GM23338 (cell line): ENCODE measurements around the gene PDIA4. TPM values are rescaled to one million over a fixed set of nuclear protein-coding genes. Genes with fewer than 3 reads are reported as not detected.

ENCODE experiments used
- ATAC-seq: fragments of 200-7000 bp; cut with Tn5 transposase; 3 replicates; pipeline ENCODE4 v1.9.1; 2020
- DNase-seq: peaks from one replicate; pipeline ENCODE4 v3.0.0-alpha.2; 2015; ENCODE audit warnings: low spot score
- H2AFZ ChIP-seq: fragments of 200-600 bp; sonication (generic); 2 replicates; pipeline ENCODE4 v1.8.0; 2016; ENCODE audit warnings: antibody characterized with exemption, mild to moderate bottlenecking, moderate library complexity
- H3F3A ChIP-seq: fragments of 200-600 bp; sonication (generic); replicated peaks from 2 replicates; pipeline ENCODE4 v1.8.0; 2017; ENCODE audit warnings: antibody characterized with exemption, mixed run types, low read depth
- H3K27ac ChIP-seq: fragments of 200-600 bp; sonication (generic); 2 replicates; pipeline ENCODE4 v1.6.1; 2016; ENCODE audit warnings: low read depth
- H3K27me3 ChIP-seq: fragments of 200-600 bp; sonication (generic); 2 replicates; pipeline ENCODE4 v1.8.0; 2016; ENCODE audit warnings: mild to moderate bottlenecking, mixed run types, moderate library complexity; ENCODE audit not compliant: insufficient read depth
- H3K36me3 ChIP-seq: fragments of 200-600 bp; sonication (generic); 2 replicates; pipeline ENCODE4 v1.8.0; 2016; ENCODE audit warnings: mild to moderate bottlenecking; ENCODE audit not compliant: insufficient read depth
- H3K4me1 ChIP-seq: fragments of 200-600 bp; sonication (generic); 2 replicates; pipeline ENCODE4 v1.8.0; 2016; ENCODE audit warnings: mild to moderate bottlenecking, moderate library complexity; ENCODE audit not compliant: insufficient read depth
- H3K4me2 ChIP-seq: fragments of 200-600 bp; sonication (generic); 2 replicates; pipeline ENCODE4 v1.7.1; 2017; ENCODE audit warnings: mixed run types
- H3K4me3 ChIP-seq: fragments of 200-600 bp; sonication (generic); 2 replicates; pipeline ENCODE4 v1.6.1; 2016; ENCODE audit warnings: mixed run types
- H3K79me2 ChIP-seq: fragments of 200-600 bp; sonication (generic); replicated peaks from 2 replicates; pipeline ENCODE4 v1.8.0; 2017; ENCODE audit warnings: mild to moderate bottlenecking; ENCODE audit not compliant: insufficient read depth
- H3K9me2 ChIP-seq: fragments of 200-600 bp; sonication (generic); 2 replicates; pipeline ENCODE4 v1.8.0; 2017; ENCODE audit not compliant: insufficient read depth
- H4K20me1 ChIP-seq: fragments of 200-600 bp; sonication (generic); replicated peaks from 2 replicates; pipeline ENCODE4 v1.8.0; 2017; ENCODE audit warnings: mild to moderate bottlenecking; ENCODE audit not compliant: insufficient read depth
- H3K27ac Mint-ChIP-seq: 2 replicates; pipeline ENCODE4 v1.8.0; 2020; ENCODE audit warnings: inconsistent platforms, mild to moderate bottlenecking, moderate library complexity, mixed read lengths
- H3K27me3 Mint-ChIP-seq: 3 replicates; pipeline ENCODE4 v1.8.0; 2022; ENCODE audit warnings: low read depth, mild to moderate bottlenecking, moderate library complexity, mixed read lengths, inconsistent platforms; ENCODE audit not compliant: insufficient read depth, poor library complexity
- H3K36me3 Mint-ChIP-seq: 3 replicates; pipeline ENCODE4 v1.8.0; 2021; ENCODE audit warnings: low read depth, mild to moderate bottlenecking, inconsistent platforms, moderate library complexity, mixed read lengths
- H3K4me1 Mint-ChIP-seq: 3 replicates; pipeline ENCODE4 v1.8.0; 2020; ENCODE audit warnings: mild to moderate bottlenecking, inconsistent platforms, mixed read lengths
- H3K4me3 Mint-ChIP-seq: 3 replicates; pipeline ENCODE4 v1.8.0; 2021; ENCODE audit warnings: moderate library complexity, mild to moderate bottlenecking, inconsistent platforms, mixed read lengths
- H3K9me3 Mint-ChIP-seq: 3 replicates; pipeline ENCODE4 v1.8.0; 2020; ENCODE audit warnings: moderate library complexity, mild to moderate bottlenecking, inconsistent platforms, mixed read lengths
- EZH2 ChIP-seq: fragments of 200-600 bp; sonication (generic); IDR thresholded peaks from one replicate; pipeline ENCODE4 v1.8.0; 2017; ENCODE audit warnings: antibody characterized with exemption, mild to moderate bottlenecking, low read depth; ENCODE audit not compliant: unreplicated experiment
- EZH2phosphoT487 ChIP-seq: fragments of 200-600 bp; sonication (generic); IDR thresholded peaks from one replicate; pipeline ENCODE4 v1.8.1; 2018; ENCODE audit warnings: antibody characterized with exemption; ENCODE audit not compliant: unreplicated experiment
- JUNB ChIP-seq: IDR thresholded peaks from one replicate; pipeline ENCODE4 v1.6.1; 2016; ENCODE audit warnings: antibody characterized with exemption; ENCODE audit not compliant: unreplicated experiment
- POLR2AphosphoS5 ChIP-seq: IDR thresholded peaks from 2 replicates; pipeline ENCODE4 v1.6.1; 2016; ENCODE audit warnings: antibody characterized with exemption, low read depth
- STAT1 ChIP-seq: IDR thresholded peaks from one replicate; pipeline ENCODE4 v1.6.1; 2016; ENCODE audit warnings: antibody characterized with exemption; ENCODE audit not compliant: unreplicated experiment
- ZNF114 ChIP-seq: fragments of 250-450 bp; sonication (Bioruptor Pico); IDR thresholded peaks from 2 replicates; pipeline ENCODE4 v1.5.0; 2020; ENCODE audit warnings: mild to moderate bottlenecking, moderate library complexity
- polyA plus RNA-seq: library from polyadenylated mRNA; unstranded; fragments of >200 nt; fragmentation: Nextera tagmentation; extraction: Ambion mirVana; gene quantifications from 2 replicates; pipeline ENCODE4 v1.2.1, GENCODE V29; 2016
- total RNA-seq: library from RNA; depleted of rRNA; stranded (reverse); fragments of >200 nt; shearing (Covaris generic); gene quantifications from 2 replicates; pipeline ENCODE4 v1.2.3, GENCODE V29; 2014
- TF ChIP-seq, protein P1 (sequence below): IDR thresholded peaks from one replicate; pipeline ENCODE4 v1.6.1; 2018; ENCODE audit warnings: antibody characterized with exemption; ENCODE audit not compliant: unreplicated experiment
- TF ChIP-seq, protein P2 (sequence below), 2 experiments: fragments of 200-600 bp in 1 of 2; sonication (generic) in 1 of 2; conservative IDR thresholded peaks; 2 replicates each; pipeline versions ENCODE4 v1.5.1 to v1.6.1; 2016 to 2017; ENCODE audit warnings: antibody characterized with exemption in 2 of 2, low read depth in 2 of 2, mild to moderate bottlenecking in 2 of 2, moderate library complexity in 1 of 2

The PDIA4 gene
- total and polyA plus RNA-seq, 2 experiments from 2014 or later: 196 to 332 TPM

DNA sequence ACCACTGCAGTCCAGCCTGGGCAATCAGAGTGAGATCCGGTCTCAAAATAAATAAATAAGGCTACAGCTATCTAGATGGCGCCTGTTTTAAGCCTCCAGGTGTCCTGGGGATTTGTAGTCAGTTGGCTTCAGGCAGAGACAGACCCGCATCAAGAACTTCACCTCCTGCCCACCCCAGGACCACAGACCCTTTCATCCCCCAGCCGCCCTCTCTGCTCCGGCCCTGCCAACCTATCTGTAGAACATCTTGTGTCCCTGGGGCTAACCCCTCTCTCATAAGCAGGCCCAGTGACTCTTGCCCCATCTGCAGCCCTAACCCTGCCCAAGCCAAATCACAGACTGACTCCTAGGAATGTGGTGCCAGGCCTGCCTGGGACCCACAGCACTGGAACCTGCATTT lies 17.9 kb downstream of the PDIA4 start:
- Mint-ChIP-seq H3K36me3 (peaks cover 92% of the 10 kb centered on the region), H3K27me3 (peaks cover 16% of the 10 kb centered on the region), H3K9me3 (no peaks in the 10 kb centered on the region), H3K4me1 (peaks cover 19% of the 10 kb centered on the region), H3K4me3 (no peak overlapping the region), H3K27ac (no peak overlapping the region)
- H3K4me3 ChIP-seq: no peak overlapping the region
- peaks cover 41% of the 10 kb centered on the region; the same call in 1 of the 2 replicates for H3F3A ChIP-seq
- TF ChIP-seq, protein P1, sequence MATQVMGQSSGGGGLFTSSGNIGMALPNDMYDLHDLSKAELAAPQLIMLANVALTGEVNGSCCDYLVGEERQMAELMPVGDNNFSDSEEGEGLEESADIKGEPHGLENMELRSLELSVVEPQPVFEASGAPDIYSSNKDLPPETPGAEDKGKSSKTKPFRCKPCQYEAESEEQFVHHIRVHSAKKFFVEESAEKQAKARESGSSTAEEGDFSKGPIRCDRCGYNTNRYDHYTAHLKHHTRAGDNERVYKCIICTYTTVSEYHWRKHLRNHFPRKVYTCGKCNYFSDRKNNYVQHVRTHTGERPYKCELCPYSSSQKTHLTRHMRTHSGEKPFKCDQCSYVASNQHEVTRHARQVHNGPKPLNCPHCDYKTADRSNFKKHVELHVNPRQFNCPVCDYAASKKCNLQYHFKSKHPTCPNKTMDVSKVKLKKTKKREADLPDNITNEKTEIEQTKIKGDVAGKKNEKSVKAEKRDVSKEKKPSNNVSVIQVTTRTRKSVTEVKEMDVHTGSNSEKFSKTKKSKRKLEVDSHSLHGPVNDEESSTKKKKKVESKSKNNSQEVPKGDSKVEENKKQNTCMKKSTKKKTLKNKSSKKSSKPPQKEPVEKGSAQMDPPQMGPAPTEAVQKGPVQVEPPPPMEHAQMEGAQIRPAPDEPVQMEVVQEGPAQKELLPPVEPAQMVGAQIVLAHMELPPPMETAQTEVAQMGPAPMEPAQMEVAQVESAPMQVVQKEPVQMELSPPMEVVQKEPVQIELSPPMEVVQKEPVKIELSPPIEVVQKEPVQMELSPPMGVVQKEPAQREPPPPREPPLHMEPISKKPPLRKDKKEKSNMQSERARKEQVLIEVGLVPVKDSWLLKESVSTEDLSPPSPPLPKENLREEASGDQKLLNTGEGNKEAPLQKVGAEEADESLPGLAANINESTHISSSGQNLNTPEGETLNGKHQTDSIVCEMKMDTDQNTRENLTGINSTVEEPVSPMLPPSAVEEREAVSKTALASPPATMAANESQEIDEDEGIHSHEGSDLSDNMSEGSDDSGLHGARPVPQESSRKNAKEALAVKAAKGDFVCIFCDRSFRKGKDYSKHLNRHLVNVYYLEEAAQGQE: no peak
- TF ChIP-seq EZH2: no peak
- no peak overlapping the region for H3K4me2 ChIP-seq
- H3K27ac ChIP-seq: no peak overlapping the region
- H3K9me2 ChIP-seq: no peaks in the 10 kb centered on the region
- no peaks in the 10 kb centered on the region for H3K4me1 ChIP-seq
- H4K20me1 ChIP-seq: peaks cover 11% of the 10 kb centered on the region
- DNase-seq (no peak), ATAC-seq (no peak)
- H3K79me2 ChIP-seq: 0 out of 2 replicates have a peak, but pooled peaks cover 3% of the 10 kb centered on the region
- no peak overlapping the region for H2AFZ ChIP-seq
- no peaks in the 10 kb centered on the region for H3K27me3 ChIP-seq
- H3K36me3 ChIP-seq: peaks cover 65% of the 10 kb centered on the region

DNA sequence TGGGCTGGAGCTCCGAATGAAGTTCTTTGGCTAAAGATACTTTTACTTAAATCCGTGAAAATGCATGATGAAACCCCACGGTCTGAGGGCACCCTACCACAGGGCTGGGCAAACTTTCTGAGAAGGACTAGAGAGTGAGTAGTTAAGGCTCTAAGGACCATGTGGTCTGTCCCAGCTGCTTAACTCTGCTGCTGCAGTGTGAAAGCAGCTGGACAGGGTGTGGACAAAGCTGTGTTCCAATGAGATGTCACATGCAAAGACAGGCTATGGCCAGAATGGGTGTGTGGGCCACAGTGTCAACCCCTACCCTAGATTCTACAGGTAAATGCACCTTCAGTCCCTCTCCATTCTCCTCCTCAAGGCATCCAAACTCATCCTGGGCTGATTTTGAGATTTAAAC lies 18.8 kb downstream of the PDIA4 start:
- Mint-ChIP-seq H3K27ac (no peak overlapping the region), H3K9me3 (no peaks in the 10 kb centered on the region), H3K36me3 (peaks cover 92% of the 10 kb centered on the region), H3K4me1 (peaks cover 19% of the 10 kb centered on the region), H3K4me3 (no peak overlapping the region), H3K27me3 (peaks cover 16% of the 10 kb centered on the region)
- no peak for DNase-seq
- Histone ChIP-seq H3K27me3 (no peaks in the 10 kb centered on the region), H2AFZ (no peak overlapping the region), H3K27ac (peak overlapping the region; percentile 26; the same call in 1 of the 2 replicates), H3K4me2 (no peak overlapping the region), H4K20me1 (peaks cover 11% of the 10 kb centered on the region), H3K4me3 (no peak overlapping the region), H3K4me1 (no peaks in the 10 kb centered on the region), H3K9me2 (no peaks in the 10 kb centered on the region), H3K36me3 (peaks cover 65% of the 10 kb centered on the region), H3F3A (peaks cover 37% of the 10 kb centered on the region; the same call in 1 of the 2 replicates), H3K79me2 (0 out of 2 replicates have a peak, but pooled peaks cover 3% of the 10 kb centered on the region)
- ATAC-seq: no peak
- TF ChIP-seq EZH2phosphoT487: no peak
- TF ChIP-seq ZNF114 (CRISPR knock-in tag): no peak
- no peak for TF ChIP-seq EZH2
- TF ChIP-seq, protein P1: no peak
- no peak for TF ChIP-seq STAT1
- no peak for TF ChIP-seq POLR2AphosphoS5
- TF ChIP-seq JUNB: no peak
- TF ChIP-seq, protein P2, sequence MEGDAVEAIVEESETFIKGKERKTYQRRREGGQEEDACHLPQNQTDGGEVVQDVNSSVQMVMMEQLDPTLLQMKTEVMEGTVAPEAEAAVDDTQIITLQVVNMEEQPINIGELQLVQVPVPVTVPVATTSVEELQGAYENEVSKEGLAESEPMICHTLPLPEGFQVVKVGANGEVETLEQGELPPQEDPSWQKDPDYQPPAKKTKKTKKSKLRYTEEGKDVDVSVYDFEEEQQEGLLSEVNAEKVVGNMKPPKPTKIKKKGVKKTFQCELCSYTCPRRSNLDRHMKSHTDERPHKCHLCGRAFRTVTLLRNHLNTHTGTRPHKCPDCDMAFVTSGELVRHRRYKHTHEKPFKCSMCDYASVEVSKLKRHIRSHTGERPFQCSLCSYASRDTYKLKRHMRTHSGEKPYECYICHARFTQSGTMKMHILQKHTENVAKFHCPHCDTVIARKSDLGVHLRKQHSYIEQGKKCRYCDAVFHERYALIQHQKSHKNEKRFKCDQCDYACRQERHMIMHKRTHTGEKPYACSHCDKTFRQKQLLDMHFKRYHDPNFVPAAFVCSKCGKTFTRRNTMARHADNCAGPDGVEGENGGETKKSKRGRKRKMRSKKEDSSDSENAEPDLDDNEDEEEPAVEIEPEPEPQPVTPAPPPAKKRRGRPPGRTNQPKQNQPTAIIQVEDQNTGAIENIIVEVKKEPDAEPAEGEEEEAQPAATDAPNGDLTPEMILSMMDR (conservative IDR thresholded peaks at IDR 0.05; ENCODE audit: low read depth in 2 of 2): no peak
